Activated naive CD8-positive, alpha-beta T cell (primary cell): ENCODE data around the gene CDH12.
"Not testable (repeated sequence)": the region's sequence is repeated elsewhere in the genome, so short reads cannot be mapped to it uniquely, and the experiment has no call there.

Source experiments
- H3K27ac Mint-ChIP-seq: one replicate; pipeline ENCODE4 v1.8.0; 2021; ENCODE audit warnings: mixed read lengths
- H3K27me3 Mint-ChIP-seq: one replicate; pipeline ENCODE4 v1.8.0; 2021; ENCODE audit warnings: mixed read lengths
- H3K36me3 Mint-ChIP-seq: one replicate; pipeline ENCODE4 v1.8.0; 2021; ENCODE audit warnings: mixed read lengths
- H3K4me1 Mint-ChIP-seq: one replicate; pipeline ENCODE4 v1.8.0; 2021; ENCODE audit warnings: low read depth, mixed read lengths
- H3K4me3 Mint-ChIP-seq: one replicate; pipeline ENCODE4 v1.8.0; 2021; ENCODE audit warnings: mild to moderate bottlenecking, mixed read lengths
- H3K9me3 Mint-ChIP-seq: one replicate; pipeline ENCODE4 v1.8.0; 2021; ENCODE audit warnings: low read depth, mixed read lengths

Gene CDH12

GRCh38 chr5:22539762-22540161 is 313.4 kb downstream of the CDH12 start:
- no peaks in the 10 kb centered on the region for H3K36me3 Mint-ChIP-seq
- no peaks in the 10 kb centered on the region for H3K9me3 Mint-ChIP-seq
- H3K27ac Mint-ChIP-seq: no peak overlapping the region
- H3K4me1 Mint-ChIP-seq: no peaks in the 10 kb centered on the region
- no peak overlapping the region for H3K4me3 Mint-ChIP-seq
- H3K27me3 Mint-ChIP-seq: no peaks in the 10 kb centered on the region

GRCh38 chr5:22531986-22532385 is 321.2 kb downstream of the CDH12 start:
- no peak overlapping the region for H3K4me3 Mint-ChIP-seq

DNA sequence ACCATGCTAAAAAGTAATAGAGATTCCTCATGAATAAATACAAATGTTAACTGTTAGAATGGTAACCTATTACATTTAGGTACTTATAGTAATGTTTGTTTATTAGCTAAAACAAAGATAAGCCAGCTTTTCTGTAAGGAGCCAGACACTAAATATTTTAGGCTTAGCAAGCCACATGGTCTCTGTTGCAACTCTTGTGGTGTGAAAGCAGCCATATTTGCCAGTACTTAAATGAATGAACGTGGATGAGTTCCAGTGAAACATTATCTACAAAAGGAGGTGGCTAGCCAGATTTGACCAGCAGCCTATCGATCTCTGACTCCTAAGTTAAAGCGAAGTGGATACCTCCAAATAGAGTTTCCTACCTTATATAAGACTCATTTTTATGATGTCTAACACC is 331.6 kb downstream of the CDH12 start:
- Mint-ChIP-seq H3K9me3 (peaks cover 12% of the 10 kb centered on the region), H3K27me3 (no peaks in the 10 kb centered on the region), H3K4me1 (no peaks in the 10 kb centered on the region), H3K27ac (no peak overlapping the region), H3K36me3 (no peaks in the 10 kb centered on the region), H3K4me3 (no peak overlapping the region)

More at GRCh38 chr5:22531986-22532385, 321.2 kb downstream of the CDH12 start:
- Mint-ChIP-seq H3K36me3 (no peaks in the 10 kb centered on the region), H3K4me1 (no peaks in the 10 kb centered on the region), H3K9me3 (peaks cover 3% of the 10 kb centered on the region), H3K27me3 (no peaks in the 10 kb centered on the region), H3K27ac (no peak overlapping the region)

GRCh38 chr5:22516497-22516896 is 336.6 kb downstream of the CDH12 start:
- not testable (repeated sequence) for H3K4me3 Mint-ChIP-seq, H3K4me1 Mint-ChIP-seq, H3K36me3 Mint-ChIP-seq, H3K27ac Mint-ChIP-seq, H3K9me3 Mint-ChIP-seq, H3K27me3 Mint-ChIP-seq

DNA sequence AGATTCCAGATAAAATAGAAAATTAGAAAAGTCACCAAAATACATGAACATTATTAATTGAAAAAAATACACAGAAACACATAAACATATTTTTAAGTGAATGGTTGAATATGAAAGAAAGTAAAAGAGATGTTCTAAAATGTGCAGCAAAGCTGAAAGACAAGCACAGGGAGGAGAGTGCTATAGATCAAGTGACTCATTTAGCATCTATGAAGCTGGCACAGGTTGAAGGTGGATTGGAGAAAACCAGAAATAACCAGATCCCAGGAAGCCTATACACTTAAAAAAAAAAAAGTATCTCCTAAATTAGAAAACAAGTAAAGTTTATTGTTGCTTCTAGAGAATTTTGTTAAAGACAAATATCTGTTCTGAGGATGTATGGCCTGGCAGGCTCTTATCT is 338.9 kb downstream of the CDH12 start:
- Mint-ChIP-seq H3K27ac (no peak overlapping the region), H3K4me3 (no peak overlapping the region), H3K36me3 (no peaks in the 10 kb centered on the region), H3K9me3 (peaks cover 4% of the 10 kb centered on the region), H3K27me3 (no peaks in the 10 kb centered on the region), H3K4me1 (no peaks in the 10 kb centered on the region)

- H3K9me3 Mint-ChIP-seq: peaks cover 24% of the 10 kb centered on the region
Observed at GRCh38 chr5:22505891-22506290, 347.3 kb downstream of the CDH12 start.

GRCh38 chr5:22504411-22504810 is 348.7 kb downstream of the CDH12 start:
- Mint-ChIP-seq H3K27ac (no peak overlapping the region), H3K4me1 (no peaks in the 10 kb centered on the region), H3K4me3 (no peak overlapping the region), H3K9me3 (peaks cover 24% of the 10 kb centered on the region), H3K27me3 (no peaks in the 10 kb centered on the region), H3K36me3 (no peaks in the 10 kb centered on the region)

More at GRCh38 chr5:22505891-22506290, 347.3 kb downstream of the CDH12 start:
- H3K27me3 Mint-ChIP-seq: no peaks in the 10 kb centered on the region
- H3K27ac Mint-ChIP-seq: no peak overlapping the region
- no peaks in the 10 kb centered on the region for H3K4me1 Mint-ChIP-seq
- no peaks in the 10 kb centered on the region for H3K36me3 Mint-ChIP-seq
- no peak overlapping the region for H3K4me3 Mint-ChIP-seq

DNA sequence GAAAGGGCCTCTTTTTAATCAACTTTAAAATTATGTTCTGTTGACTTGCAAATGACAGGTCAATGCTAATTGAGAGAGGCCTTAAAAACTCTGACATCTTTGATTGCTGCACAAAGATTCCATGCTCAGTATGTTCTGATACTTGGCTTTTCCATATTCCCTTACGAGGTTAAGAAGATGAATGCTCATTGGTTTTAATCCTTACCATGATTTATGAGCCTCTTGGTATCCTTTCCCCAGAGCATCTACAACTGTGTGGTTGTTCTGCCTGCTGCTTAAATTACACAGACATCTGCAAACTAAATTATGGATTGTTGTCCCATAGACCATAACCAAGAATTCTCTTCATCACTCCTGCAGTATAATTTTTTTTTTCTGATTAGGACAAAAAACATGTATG is 352.6 kb downstream of the CDH12 start:
- H3K27me3 Mint-ChIP-seq: no peaks in the 10 kb centered on the region
- H3K4me3 Mint-ChIP-seq: no peak overlapping the region
- no peaks in the 10 kb centered on the region for H3K4me1 Mint-ChIP-seq
- H3K9me3 Mint-ChIP-seq: peaks cover 29% of the 10 kb centered on the region
- H3K27ac Mint-ChIP-seq: no peak overlapping the region
- no peaks in the 10 kb centered on the region for H3K36me3 Mint-ChIP-seq

DNA sequence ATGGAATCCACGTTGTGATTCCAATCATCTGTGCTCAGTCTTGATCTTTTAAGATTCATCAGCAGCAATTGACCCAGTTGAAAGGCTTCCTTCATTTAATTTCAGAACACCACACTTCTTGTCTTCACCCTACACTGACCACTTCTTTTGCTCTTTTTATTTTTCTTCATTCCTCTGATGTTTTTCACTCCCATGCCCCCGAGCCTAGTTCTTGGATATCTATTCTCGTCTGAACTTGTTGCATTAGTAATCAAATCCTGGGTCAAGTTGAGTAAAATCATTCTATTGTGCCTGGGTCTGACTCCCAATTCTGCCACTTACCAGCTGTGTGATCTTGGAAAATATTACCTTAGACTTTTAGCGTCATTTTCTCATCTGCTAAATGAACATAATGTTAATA is 356.5 kb downstream of the CDH12 start:
- Mint-ChIP-seq H3K27ac (no peak overlapping the region), H3K36me3 (no peaks in the 10 kb centered on the region)

GRCh38 chr5:22495016-22495720 is 358.0 kb downstream of the CDH12 start:
- H3K36me3 Mint-ChIP-seq: no peaks in the 10 kb centered on the region
- peaks cover 28% of the 10 kb centered on the region for H3K9me3 Mint-ChIP-seq
- H3K4me1 Mint-ChIP-seq: no peaks in the 10 kb centered on the region
- H3K27me3 Mint-ChIP-seq: no peaks in the 10 kb centered on the region
- H3K4me3 Mint-ChIP-seq: no peak overlapping the region
- H3K27ac Mint-ChIP-seq: no peak overlapping the region

More for the DNA sequence above, 356.5 kb downstream of the CDH12 start:
- no peak overlapping the region for H3K4me3 Mint-ChIP-seq
- H3K27me3 Mint-ChIP-seq: no peaks in the 10 kb centered on the region
- peaks cover 30% of the 10 kb centered on the region for H3K9me3 Mint-ChIP-seq
- no peaks in the 10 kb centered on the region for H3K4me1 Mint-ChIP-seq

DNA sequence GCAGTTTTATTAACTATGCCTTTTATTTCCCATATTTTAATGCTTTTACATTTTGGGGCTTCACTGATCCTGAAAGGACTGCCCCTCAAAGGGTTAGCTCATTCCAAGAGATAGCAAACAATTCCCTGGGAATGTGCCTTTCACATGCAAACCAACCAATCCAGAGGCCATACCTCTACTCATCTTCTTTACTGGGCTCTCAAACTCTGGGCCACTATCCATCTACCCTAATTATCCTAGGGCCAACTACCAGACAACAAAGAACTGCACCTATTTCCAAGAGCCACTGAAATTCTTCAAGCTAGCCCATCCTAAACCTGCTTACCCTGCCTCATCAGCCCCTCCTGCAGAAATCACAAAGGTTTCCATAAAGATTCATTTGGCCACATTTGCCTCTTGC is 364.7 kb downstream of the CDH12 start:
- H3K9me3 Mint-ChIP-seq: peaks cover 14% of the 10 kb centered on the region
- H3K4me3 Mint-ChIP-seq: no peak overlapping the region
- H3K4me1 Mint-ChIP-seq: no peaks in the 10 kb centered on the region
- no peak overlapping the region for H3K27ac Mint-ChIP-seq
- H3K27me3 Mint-ChIP-seq: no peaks in the 10 kb centered on the region
- no peaks in the 10 kb centered on the region for H3K36me3 Mint-ChIP-seq

DNA sequence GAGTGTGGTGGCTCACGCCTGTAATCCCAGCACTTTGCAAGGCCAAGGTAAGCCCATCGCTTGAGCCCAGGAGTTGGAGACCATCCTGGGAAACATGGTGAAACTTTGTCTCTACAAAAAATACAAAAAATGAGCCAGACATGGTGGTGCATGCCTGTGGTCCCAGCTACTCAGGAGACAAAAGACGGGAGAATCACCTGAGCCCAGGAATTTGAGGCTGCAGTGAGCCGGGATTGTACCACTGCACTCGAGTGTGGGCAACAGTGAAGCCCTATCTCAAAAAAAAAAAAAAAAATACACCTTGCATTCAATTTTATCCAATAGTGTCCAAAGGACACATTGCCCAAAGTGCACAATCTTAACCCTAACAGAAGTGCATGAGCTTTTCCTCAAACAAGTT is 372.8 kb downstream of the CDH12 start:
- peaks cover 13% of the 10 kb centered on the region for H3K9me3 Mint-ChIP-seq
- no peak overlapping the region for H3K27ac Mint-ChIP-seq
- H3K4me1 Mint-ChIP-seq: no peaks in the 10 kb centered on the region
- no peaks in the 10 kb centered on the region for H3K36me3 Mint-ChIP-seq
- H3K4me3 Mint-ChIP-seq: no peak overlapping the region
- H3K27me3 Mint-ChIP-seq: no peaks in the 10 kb centered on the region

DNA sequence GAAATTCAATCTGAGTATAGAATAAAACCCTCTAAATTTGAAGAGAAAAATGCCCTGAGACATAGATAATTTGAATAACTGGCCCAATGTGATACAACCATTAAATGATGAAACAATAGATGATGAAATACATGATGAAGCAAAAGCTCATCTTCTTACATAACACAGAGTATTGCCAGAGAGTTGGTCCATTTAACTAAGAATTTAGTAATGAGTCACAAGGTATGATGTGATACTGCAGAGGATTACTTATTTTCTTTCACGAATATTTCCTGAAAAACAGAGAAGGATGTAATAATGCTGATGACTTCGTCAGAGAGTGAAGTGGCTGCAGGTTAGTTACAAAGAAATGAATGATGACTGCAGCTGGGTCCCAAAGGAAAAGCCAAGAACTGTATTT is 379.3 kb downstream of the CDH12 start:
- no peaks in the 10 kb centered on the region for H3K4me1 Mint-ChIP-seq
- H3K4me3 Mint-ChIP-seq: no peak overlapping the region
- H3K9me3 Mint-ChIP-seq: peaks cover 7% of the 10 kb centered on the region
- no peak overlapping the region for H3K27ac Mint-ChIP-seq
- H3K36me3 Mint-ChIP-seq: no peaks in the 10 kb centered on the region
- no peaks in the 10 kb centered on the region for H3K27me3 Mint-ChIP-seq

GRCh38 chr5:22471154-22471553 is 382.0 kb downstream of the CDH12 start:
- Mint-ChIP-seq H3K27me3 (no peaks in the 10 kb centered on the region), H3K27ac (no peak overlapping the region), H3K4me3 (no peak overlapping the region), H3K9me3 (peaks cover 2% of the 10 kb centered on the region), H3K4me1 (no peaks in the 10 kb centered on the region), H3K36me3 (no peaks in the 10 kb centered on the region)

DNA sequence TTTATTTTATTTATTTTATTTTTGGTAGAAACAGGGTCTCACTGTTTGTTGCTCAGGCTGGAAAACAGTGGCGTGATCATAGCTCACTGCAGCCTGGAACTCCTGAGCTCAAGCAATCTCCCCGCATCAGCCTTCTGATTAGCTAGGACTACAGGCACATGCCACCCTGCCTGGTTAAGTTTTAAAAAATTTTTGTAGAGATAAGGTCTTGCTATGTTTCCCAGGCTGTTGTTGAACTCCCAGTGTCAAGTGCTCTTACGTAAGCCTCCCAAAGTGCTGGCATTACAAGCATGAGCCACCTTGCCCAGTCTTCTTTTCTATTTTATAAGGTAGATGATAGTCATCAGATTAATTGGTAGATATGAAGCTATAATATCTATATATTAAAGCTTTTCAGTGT is 382.7 kb downstream of the CDH12 start:
- H3K4me1 Mint-ChIP-seq: no peaks in the 10 kb centered on the region
- H3K9me3 Mint-ChIP-seq: peaks cover 9% of the 10 kb centered on the region
- no peaks in the 10 kb centered on the region for H3K36me3 Mint-ChIP-seq
- H3K27ac Mint-ChIP-seq: no peak overlapping the region
- H3K4me3 Mint-ChIP-seq: no peak overlapping the region
- H3K27me3 Mint-ChIP-seq: no peaks in the 10 kb centered on the region

DNA sequence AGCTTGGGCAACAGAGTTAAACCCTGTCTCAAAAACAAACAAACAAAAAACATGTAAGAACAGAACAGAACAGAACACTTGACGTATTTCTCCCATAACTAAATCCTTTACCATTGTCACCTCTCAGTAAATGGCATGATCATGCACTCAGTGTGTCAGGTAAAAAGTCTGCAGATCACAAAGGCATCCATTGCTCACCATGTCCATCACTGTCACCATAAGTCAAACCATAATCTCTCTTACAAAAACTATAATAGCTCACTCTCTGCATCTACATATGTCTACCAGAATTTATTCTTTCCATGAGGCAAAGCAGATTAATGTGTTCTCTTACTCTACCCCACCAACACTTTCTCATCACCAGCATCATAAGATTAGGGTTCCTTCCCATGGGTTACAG is 387.5 kb downstream of the CDH12 start:
- Mint-ChIP-seq H3K9me3 (peaks cover 9% of the 10 kb centered on the region), H3K4me3 (no peak overlapping the region), H3K36me3 (no peaks in the 10 kb centered on the region), H3K27me3 (no peaks in the 10 kb centered on the region), H3K4me1 (no peaks in the 10 kb centered on the region), H3K27ac (no peak overlapping the region)
